ENCODE measurements around the gene SYT6. TPM values are rescaled to one million over a fixed set of nuclear protein-coding genes. Genes with fewer than 3 reads are reported as not detected.

SYT6 gene
- total RNA-seq, 1 donor from 2014 or later = under 0.01 TPM

DNA sequence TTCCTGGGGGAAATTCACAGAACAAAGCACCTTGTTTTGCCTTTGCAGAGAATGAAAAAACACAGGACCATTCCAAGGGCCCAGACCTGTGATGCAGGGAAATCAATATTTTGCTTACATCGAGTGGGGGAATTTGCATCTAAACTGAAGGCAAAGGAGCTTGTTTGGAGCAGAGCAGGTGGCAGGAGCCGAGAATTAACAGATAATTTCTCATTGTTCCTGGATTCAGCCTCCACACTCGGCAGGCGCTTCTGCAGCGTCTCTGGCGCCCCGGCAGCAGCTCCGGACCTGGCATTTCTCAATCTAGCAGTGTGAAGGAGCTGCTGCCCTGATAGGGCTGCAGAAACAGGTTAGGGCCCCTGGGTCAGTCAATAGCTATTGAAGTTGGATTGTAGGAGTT is 2.0 kb upstream of the SYT6 start:
- H3K9ac ChIP-seq (ENCODE audit: low read depth in 1 of 3, low read length in 3 of 3) = no peak overlapping the region
- H3K36me3 ChIP-seq (ENCODE audit: control insufficient read depth in 3 of 3, insufficient read depth in 3 of 3, low read length in 3 of 3) = no peaks in the 10 kb centered on the region
- H3K27me3 ChIP-seq (ENCODE audit: control insufficient read depth in 3 of 3, insufficient read depth in 3 of 3, low read length in 3 of 3) = peaks cover 58 to 68% (median 66%) of the 10 kb centered on the region in 3 donors
- no peak overlapping the region for H3K27ac ChIP-seq (ENCODE audit: low read depth, low read length)
- peaks cover 19 to 29% (median 20%) of the 10 kb centered on the region in 3 donors for H3K4me1 ChIP-seq (ENCODE audit: control insufficient read depth in 3 of 3, insufficient read depth in 3 of 3, low read length in 3 of 3)
- H3K9me3 ChIP-seq (ENCODE audit: control insufficient read depth in 3 of 3, low read length in 3 of 3) = no peaks in the 10 kb centered on the region
- H3K4me3 ChIP-seq (ENCODE audit: low read length in 3 of 3) = no peak overlapping the region

DNA sequence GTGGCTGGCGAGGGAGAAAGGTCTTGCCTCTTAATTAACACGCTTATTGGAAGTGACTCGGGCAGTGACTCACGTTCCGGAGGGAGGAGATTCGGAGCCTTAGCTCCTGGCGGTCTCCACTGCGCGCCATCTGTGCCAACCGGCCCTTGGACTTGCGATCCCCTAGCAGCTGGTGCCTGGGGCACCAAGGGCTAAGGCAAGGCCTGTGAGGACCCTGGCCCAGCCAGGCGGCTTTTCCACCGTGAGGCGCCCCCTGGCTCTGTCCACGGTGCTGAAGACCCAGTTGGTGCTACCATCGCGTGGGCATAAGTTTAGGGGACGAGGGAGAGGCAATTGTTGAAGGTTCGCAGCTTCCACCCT is 1.3 kb upstream of the SYT6 start:
- peaks cover 58 to 74% (median 71%) of the 10 kb centered on the region in 3 donors for H3K27me3 ChIP-seq (ENCODE audit: control insufficient read depth in 3 of 3, insufficient read depth in 3 of 3, low read length in 3 of 3)
- H3K9ac ChIP-seq (ENCODE audit: low read depth in 1 of 3, low read length in 3 of 3) = no peak overlapping the region
- H3K9me3 ChIP-seq (ENCODE audit: control insufficient read depth in 3 of 3, low read length in 3 of 3) = no peaks in the 10 kb centered on the region
- no peak overlapping the region for H3K4me3 ChIP-seq (ENCODE audit: low read length in 3 of 3)
- H3K27ac ChIP-seq (ENCODE audit: low read depth, low read length) = no peak overlapping the region
- peaks cover 19 to 29% (median 20%) of the 10 kb centered on the region in 3 donors for H3K4me1 ChIP-seq (ENCODE audit: control insufficient read depth in 3 of 3, insufficient read depth in 3 of 3, low read length in 3 of 3)
- no peaks in the 10 kb centered on the region for H3K36me3 ChIP-seq (ENCODE audit: control insufficient read depth in 3 of 3, insufficient read depth in 3 of 3, low read length in 3 of 3)

DNA sequence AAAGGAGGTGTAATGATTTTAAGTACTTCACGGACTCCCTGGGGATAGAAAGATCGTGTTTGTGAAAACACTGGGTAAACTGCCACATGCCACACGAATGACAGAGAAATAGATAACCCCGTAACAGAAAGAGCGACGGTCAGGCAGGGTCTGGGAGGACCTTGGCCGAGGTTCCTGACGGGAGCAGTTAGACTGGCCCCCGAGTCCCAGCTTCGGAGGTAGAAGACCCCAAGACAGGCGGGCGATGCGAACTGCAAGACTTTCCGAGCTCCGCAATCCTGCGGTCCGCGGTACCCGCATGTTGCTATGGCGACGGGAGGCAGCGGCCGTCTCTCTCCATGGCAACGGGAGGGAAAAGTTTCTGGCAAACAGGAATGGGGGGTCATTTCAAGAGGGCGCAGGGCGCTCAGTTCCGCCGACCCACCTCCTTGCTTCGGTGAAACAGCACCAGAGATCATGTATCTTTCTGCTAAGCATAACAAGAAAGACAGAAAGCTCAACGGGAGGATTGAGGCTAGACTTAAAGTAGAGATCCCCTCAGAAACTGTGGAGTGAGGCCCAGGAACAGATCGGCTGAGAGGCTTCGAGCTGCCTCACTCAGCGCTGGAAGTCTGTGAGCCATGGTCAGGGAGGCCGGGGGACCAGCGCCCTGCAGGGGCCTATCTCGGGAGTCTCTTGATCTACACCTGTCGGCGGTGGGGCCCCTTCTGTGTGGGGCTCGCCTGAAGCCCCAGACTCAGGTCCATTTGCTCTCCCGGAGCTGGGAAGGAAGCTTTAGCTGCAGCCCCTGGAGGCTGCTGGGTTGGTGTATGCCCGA is 685 bp upstream of the SYT6 start:
- H3K9me3 ChIP-seq (ENCODE audit: control insufficient read depth in 3 of 3, low read length in 3 of 3) = no peaks in the 10 kb centered on the region
- H3K4me1 ChIP-seq (ENCODE audit: control insufficient read depth in 3 of 3, insufficient read depth in 3 of 3, low read length in 3 of 3) = peaks cover 19 to 29% (median 20%) of the 10 kb centered on the region in 3 donors
- peak overlapping the region in 2 of 3 donors; percentile 22 to 65 for H3K4me3 ChIP-seq (ENCODE audit: low read length in 3 of 3)
- H3K27ac ChIP-seq (ENCODE audit: low read depth, low read length) = no peak overlapping the region
- no peaks in the 10 kb centered on the region for H3K36me3 ChIP-seq (ENCODE audit: control insufficient read depth in 3 of 3, insufficient read depth in 3 of 3, low read length in 3 of 3)
- H3K27me3 ChIP-seq (ENCODE audit: control insufficient read depth in 3 of 3, insufficient read depth in 3 of 3, low read length in 3 of 3) = peaks cover 58 to 77% (median 74%) of the 10 kb centered on the region in 3 donors
- no peak overlapping the region for H3K9ac ChIP-seq (ENCODE audit: low read depth in 1 of 3, low read length in 3 of 3)

DNA sequence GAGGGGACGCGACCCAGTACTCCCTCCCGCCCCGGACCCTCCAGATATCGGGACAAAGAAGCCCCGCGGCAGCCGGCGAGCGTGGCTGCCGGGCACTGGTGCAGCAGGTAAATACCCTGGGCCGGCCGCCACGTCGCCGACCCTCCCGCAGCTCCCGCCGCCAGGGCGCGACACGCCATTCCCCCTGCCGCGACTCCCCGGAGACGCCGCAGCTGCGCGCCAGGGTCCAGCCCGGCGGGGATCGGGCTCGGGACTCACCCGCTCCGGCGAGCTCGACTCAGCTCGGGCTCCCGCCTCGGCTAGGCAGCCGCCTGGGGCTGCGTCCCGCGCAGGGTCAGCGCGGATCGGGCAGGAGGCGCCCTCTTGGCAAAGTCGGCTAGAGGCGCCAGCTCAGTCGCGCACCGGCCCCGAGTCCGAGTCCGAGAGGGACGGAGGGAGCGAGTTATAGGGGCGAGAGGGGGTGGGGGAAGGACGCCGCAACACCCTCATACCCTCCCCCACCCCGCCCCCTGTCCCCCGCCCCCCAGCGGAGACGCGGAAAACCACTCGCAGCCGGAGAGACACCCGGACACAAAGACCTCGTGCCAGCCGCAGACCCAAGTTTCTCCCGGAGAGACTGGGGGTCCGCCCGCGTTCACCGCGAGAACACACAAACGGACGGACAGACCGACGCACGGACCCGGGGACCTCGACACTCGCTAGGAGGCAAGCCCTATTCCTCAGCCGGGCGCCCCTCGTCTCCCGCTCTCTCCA is 985 bp downstream of the SYT6 start:
- H3K27me3 ChIP-seq (ENCODE audit: control insufficient read depth in 3 of 3, insufficient read depth in 3 of 3, low read length in 3 of 3) = peaks cover 61 to 73% (median 70%) of the 10 kb centered on the region in 3 donors
- peak overlapping the region in 2 of 3 donors; percentile 65 to 67 for H3K4me3 ChIP-seq (ENCODE audit: low read length in 3 of 3)
- no peak overlapping the region for H3K27ac ChIP-seq (ENCODE audit: low read depth, low read length)
- no peaks in the 10 kb centered on the region for H3K36me3 ChIP-seq (ENCODE audit: control insufficient read depth in 3 of 3, insufficient read depth in 3 of 3, low read length in 3 of 3)
- H3K9me3 ChIP-seq (ENCODE audit: control insufficient read depth in 3 of 3, low read length in 3 of 3) = no peaks in the 10 kb centered on the region
- peak overlapping the region in 2 of 3 donors; percentile 45 to 73 for H3K9ac ChIP-seq (ENCODE audit: low read depth in 1 of 3, low read length in 3 of 3)
- peaks cover 19 to 29% (median 20%) of the 10 kb centered on the region in 3 donors for H3K4me1 ChIP-seq (ENCODE audit: control insufficient read depth in 3 of 3, insufficient read depth in 3 of 3, low read length in 3 of 3)

DNA sequence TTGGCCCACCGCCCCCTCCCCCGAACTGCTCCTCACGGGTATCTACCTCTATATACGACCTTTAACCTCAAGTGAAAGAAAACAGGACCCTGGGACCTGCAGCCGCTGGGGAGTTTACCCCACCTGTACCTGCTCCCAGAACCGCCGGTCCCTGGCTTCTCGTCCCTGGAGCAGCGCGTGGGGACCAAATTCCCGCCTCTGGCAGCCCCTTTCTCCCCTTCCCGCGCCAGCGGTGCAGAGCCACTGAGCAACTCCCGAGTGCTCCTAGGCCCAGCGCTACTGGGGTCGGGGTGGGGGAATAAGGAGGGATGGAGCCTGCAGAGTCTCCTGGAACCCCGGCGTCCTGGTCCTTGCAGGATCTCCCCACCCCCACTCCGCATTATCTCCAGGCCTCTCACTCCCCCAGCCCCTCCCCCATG is 1.6 kb downstream of the SYT6 start:
- peak overlapping the region in 2 of 3 donors; percentile 65 to 67 for H3K4me3 ChIP-seq (ENCODE audit: low read length in 3 of 3)
- H3K36me3 ChIP-seq (ENCODE audit: control insufficient read depth in 3 of 3, insufficient read depth in 3 of 3, low read length in 3 of 3) = no peaks in the 10 kb centered on the region
- H3K27ac ChIP-seq (ENCODE audit: low read depth, low read length) = no peak overlapping the region
- H3K27me3 ChIP-seq (ENCODE audit: control insufficient read depth in 3 of 3, insufficient read depth in 3 of 3, low read length in 3 of 3) = peaks cover 61 to 73% (median 66%) of the 10 kb centered on the region in 3 donors
- peaks cover 19 to 29% (median 20%) of the 10 kb centered on the region in 3 donors for H3K4me1 ChIP-seq (ENCODE audit: control insufficient read depth in 3 of 3, insufficient read depth in 3 of 3, low read length in 3 of 3)
- peak overlapping the region in 1 of 3 donors; percentile 73 for H3K9ac ChIP-seq (ENCODE audit: low read depth in 1 of 3, low read length in 3 of 3)
- no peaks in the 10 kb centered on the region for H3K9me3 ChIP-seq (ENCODE audit: control insufficient read depth in 3 of 3, low read length in 3 of 3)

DNA sequence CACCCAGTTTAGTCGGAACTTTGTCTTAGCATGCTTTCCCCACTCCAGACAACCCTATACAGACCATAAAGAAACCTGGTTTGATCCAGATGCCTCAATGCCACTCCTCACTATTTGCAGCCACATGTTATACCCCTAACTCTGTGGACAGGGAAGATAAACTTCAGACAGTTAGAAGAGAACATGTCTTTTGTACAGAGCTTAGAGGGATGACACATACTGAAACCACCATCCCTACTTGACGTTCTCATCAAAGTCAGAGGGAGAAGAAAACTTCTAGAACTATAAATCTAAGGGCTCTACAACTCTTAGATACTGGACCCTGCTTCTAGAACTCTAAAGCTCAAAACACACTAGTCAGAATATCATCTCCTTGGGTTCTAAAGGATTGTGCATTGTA is 3.7 kb downstream of the SYT6 start:
- Histone ChIP-seq H3K27ac (ENCODE audit: low read depth, low read length) (no peak overlapping the region), H3K36me3 (ENCODE audit: control insufficient read depth in 3 of 3, insufficient read depth in 3 of 3, low read length in 3 of 3) (no peaks in the 10 kb centered on the region), H3K9ac (ENCODE audit: low read depth in 1 of 3, low read length in 3 of 3) (no peak overlapping the region), H3K27me3 (ENCODE audit: control insufficient read depth in 3 of 3, insufficient read depth in 3 of 3, low read length in 3 of 3) (peaks cover 46 to 55% (median 49%) of the 10 kb centered on the region in 3 donors), H3K4me3 (ENCODE audit: low read length in 3 of 3) (no peak overlapping the region), H3K9me3 (ENCODE audit: control insufficient read depth in 3 of 3, low read length in 3 of 3) (no peaks in the 10 kb centered on the region), H3K4me1 (ENCODE audit: control insufficient read depth in 3 of 3, insufficient read depth in 3 of 3, low read length in 3 of 3) (peaks cover 19 to 28% (median 20%) of the 10 kb centered on the region in 3 donors)

DNA sequence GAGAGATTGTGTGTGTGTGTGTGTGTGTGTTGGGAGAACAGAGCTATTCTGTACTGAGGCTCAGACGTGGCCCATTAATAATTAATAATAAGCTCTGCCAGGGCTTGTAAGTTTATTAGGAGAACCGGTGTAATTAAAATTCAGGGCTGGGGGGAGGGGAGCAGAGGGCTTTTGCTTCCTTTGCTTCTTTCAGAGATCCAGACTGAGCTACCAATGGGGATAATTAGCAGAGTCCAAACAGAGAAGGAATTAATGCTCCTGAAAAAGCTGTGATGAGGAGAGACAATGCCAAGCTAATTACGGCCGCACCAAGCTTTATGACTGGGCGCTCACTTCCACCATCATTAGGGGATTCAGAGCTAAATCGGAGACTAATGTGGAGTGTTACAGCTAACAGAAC is 4.5 kb downstream of the SYT6 start:
- H3K9me3 ChIP-seq (ENCODE audit: control insufficient read depth in 3 of 3, low read length in 3 of 3) = no peaks in the 10 kb centered on the region
- H3K9ac ChIP-seq (ENCODE audit: low read depth in 1 of 3, low read length in 3 of 3) = no peak overlapping the region
- no peak overlapping the region for H3K27ac ChIP-seq (ENCODE audit: low read depth, low read length)
- H3K4me3 ChIP-seq (ENCODE audit: low read length in 3 of 3) = no peak overlapping the region
- peaks cover 38 to 47% (median 41%) of the 10 kb centered on the region in 3 donors for H3K27me3 ChIP-seq (ENCODE audit: control insufficient read depth in 3 of 3, insufficient read depth in 3 of 3, low read length in 3 of 3)
- no peaks in the 10 kb centered on the region for H3K36me3 ChIP-seq (ENCODE audit: control insufficient read depth in 3 of 3, insufficient read depth in 3 of 3, low read length in 3 of 3)
- peaks cover 14 to 24% (median 14%) of the 10 kb centered on the region in 3 donors for H3K4me1 ChIP-seq (ENCODE audit: control insufficient read depth in 3 of 3, insufficient read depth in 3 of 3, low read length in 3 of 3)

DNA sequence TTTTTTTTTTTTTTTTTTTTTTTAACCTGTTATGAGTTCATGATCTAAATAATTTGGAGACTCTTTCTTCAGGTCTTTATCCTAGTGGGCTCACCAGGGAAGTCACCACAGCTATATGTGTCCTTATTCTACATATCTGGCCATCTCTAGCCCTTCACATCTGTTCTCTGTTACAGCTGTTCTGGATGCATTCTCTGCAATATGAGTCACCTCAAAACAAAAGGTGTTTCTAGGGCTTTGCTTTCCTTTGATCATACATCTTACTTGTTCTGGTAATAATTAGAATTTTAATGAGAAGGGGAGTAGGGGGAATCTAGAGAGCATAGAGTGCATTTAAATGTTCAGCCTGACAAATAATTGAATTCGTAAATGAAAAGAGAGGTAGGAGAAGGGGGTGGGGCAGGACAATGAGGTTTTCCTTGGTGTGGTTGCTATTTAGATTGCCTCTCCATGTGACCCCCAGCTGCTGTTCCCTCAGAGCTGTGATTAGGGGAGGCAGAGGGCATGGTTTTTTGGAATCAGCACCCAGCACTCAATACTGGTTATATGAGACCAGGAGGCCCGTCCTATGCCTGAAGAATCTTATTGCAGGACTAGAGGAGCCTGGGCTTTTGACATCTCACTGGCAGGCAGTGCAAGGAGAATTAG is 8.0 kb downstream of the SYT6 start:
- Histone ChIP-seq H3K9me3 (ENCODE audit: control insufficient read depth in 3 of 3, low read length in 3 of 3) (no peaks in the 10 kb centered on the region), H3K4me3 (ENCODE audit: low read length in 3 of 3) (no peak overlapping the region), H3K27me3 (ENCODE audit: control insufficient read depth in 3 of 3, insufficient read depth in 3 of 3, low read length in 3 of 3) (peaks cover 6 to 14% (median 9%) of the 10 kb centered on the region in 3 donors), H3K36me3 (ENCODE audit: control insufficient read depth in 3 of 3, insufficient read depth in 3 of 3, low read length in 3 of 3) (no peaks in the 10 kb centered on the region), H3K27ac (ENCODE audit: low read depth, low read length) (no peak overlapping the region), H3K9ac (ENCODE audit: low read depth in 1 of 3, low read length in 3 of 3) (no peak overlapping the region), H3K4me1 (ENCODE audit: control insufficient read depth in 3 of 3, insufficient read depth in 3 of 3, low read length in 3 of 3) (no peaks in the 10 kb centered on the region)

DNA sequence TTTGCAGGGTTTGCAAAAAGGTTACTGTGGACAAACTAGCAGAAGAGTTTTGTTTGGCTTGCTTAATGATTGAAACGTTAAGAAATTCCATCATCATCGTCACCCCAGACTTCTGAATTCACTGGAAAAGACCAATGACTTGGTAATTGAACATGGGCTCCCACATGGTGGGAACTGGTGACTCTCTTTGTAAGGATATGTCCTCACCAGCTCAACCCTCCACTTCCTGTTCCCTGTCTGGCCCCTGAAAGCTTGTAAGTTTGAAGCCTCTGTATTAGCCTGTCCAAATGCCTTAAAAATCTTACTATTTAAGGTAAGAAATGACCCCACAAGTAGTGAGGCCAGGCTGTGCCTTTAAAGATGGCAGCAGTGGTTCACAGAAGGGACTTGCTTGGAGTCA is 9.7 kb downstream of the SYT6 start:
- H3K9me3 ChIP-seq (ENCODE audit: control insufficient read depth in 3 of 3, low read length in 3 of 3) = no peaks in the 10 kb centered on the region
- H3K27ac ChIP-seq (ENCODE audit: low read depth, low read length) = no peak overlapping the region
- H3K9ac ChIP-seq (ENCODE audit: low read depth in 1 of 3, low read length in 3 of 3) = no peak overlapping the region
- H3K27me3 ChIP-seq (ENCODE audit: control insufficient read depth in 3 of 3, insufficient read depth in 3 of 3, low read length in 3 of 3) = peaks cover 0 to 6% (median 3%) of the 10 kb centered on the region in 3 donors
- no peaks in the 10 kb centered on the region for H3K4me1 ChIP-seq (ENCODE audit: control insufficient read depth in 3 of 3, insufficient read depth in 3 of 3, low read length in 3 of 3)
- no peak overlapping the region for H3K4me3 ChIP-seq (ENCODE audit: low read length in 3 of 3)
- no peaks in the 10 kb centered on the region for H3K36me3 ChIP-seq (ENCODE audit: control insufficient read depth in 3 of 3, insufficient read depth in 3 of 3, low read length in 3 of 3)

Data from skeletal muscle tissue (tissue), 4 donors.